GM18499 (cell line): ENCODE data around the gene LCAT.
A peak's percentile ranks its signal among the peaks of the same experiment; 100 is the strongest.
"Not testable (repeated sequence)": the region's sequence is repeated elsewhere in the genome, so short reads cannot be mapped to it uniquely, and the experiment has no call there.

Experiments used
- ATAC-seq: cut with Tn5 transposase; IDR thresholded peaks from one replicate; pipeline ENCODE4 v1.9.1; 2021; ENCODE audit warnings: moderate number of reproducible peaks; ENCODE audit not compliant: insufficient read depth, unreplicated experiment

Gene LCAT

GRCh38 chr16:67950335-67950843, 6.5 kb upstream of the LCAT start:
- no peak for ATAC-seq

- no peak for ATAC-seq
Measured at GRCh38 chr16:67949645-67950044, 5.7 kb upstream of the LCAT start.

- ATAC-seq = no peak
Measured at GRCh38 chr16:67948015-67948414, 4.1 kb upstream of the LCAT start.

DNA sequence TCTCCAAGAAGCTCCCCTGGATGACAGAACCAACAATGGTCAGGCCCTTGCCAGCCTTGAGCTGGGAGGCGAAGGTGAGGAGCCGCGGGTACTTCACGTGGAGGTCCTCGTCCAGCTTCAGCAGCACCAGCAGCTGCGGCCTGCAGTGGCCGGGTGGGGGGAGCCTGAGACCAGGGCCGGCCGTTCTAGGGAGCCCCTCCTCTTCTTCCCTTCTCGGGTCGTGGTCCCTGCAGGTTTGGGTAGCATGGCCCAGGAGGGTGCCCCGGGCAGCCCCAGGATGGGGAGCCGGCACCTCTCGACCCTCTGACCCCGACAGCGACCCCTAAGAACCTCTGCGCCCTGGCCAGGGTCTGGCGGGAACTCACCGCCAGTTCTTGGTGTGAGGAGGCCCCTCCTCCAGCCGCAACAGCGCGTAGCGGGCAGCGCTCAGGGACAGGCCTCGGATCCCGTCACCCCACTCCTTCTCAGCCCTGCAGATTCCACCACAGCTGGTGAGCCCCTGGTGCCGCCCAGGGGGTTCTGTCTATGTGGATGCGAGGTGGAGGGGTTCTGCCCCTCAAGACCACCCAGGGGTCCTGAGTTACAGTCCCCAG, 3.1 kb upstream of the LCAT start:
- no peak for ATAC-seq

DNA sequence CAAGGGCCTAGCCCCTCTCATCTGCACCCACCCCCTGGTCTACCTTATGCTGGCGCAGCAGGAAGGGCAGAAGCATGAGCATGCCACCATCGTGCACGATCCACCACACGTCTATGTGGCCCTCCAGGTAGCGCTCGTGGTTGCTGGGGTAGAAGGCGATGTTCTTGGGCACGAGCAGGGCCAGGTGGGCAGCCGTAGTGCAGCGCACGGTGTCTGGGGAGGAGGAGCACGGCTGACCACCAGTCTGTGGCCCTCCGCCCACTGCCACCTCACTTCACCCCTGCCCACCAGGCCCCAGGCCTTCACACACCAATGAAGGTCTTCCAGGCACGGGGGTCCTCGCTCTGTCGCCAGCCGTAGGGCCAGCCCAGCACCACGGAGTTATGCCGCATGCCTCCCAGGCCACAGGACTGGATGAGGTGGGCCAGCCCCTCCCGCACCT, 2.2 kb upstream of the LCAT start:
- ATAC-seq = no peak

- ATAC-seq = no peak
Measured at GRCh38 chr16:67945392-67945933, 1.5 kb upstream of the LCAT start.

GRCh38 chr16:67944690-67945391, 921 bp upstream of the LCAT start:
- no peak for ATAC-seq

DNA sequence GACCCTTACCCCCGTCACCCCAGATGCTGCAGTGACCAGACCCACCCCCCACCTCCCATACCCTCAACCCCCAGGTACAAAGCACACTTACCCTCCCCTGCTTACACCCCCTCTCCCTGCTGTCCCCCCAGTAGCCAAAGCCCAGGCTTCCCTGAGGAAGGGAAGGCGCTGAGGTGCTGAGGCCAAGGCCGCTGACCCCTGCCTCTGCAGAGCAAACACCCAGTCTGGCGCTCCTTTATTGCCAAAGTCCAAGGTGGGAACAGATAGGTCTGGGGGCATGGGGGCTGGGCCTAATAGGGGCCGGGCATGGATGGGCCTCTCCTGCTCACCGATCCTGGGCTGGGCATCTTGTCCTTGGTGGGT, 683 bp downstream of the LCAT start:
- no peak for ATAC-seq

DNA sequence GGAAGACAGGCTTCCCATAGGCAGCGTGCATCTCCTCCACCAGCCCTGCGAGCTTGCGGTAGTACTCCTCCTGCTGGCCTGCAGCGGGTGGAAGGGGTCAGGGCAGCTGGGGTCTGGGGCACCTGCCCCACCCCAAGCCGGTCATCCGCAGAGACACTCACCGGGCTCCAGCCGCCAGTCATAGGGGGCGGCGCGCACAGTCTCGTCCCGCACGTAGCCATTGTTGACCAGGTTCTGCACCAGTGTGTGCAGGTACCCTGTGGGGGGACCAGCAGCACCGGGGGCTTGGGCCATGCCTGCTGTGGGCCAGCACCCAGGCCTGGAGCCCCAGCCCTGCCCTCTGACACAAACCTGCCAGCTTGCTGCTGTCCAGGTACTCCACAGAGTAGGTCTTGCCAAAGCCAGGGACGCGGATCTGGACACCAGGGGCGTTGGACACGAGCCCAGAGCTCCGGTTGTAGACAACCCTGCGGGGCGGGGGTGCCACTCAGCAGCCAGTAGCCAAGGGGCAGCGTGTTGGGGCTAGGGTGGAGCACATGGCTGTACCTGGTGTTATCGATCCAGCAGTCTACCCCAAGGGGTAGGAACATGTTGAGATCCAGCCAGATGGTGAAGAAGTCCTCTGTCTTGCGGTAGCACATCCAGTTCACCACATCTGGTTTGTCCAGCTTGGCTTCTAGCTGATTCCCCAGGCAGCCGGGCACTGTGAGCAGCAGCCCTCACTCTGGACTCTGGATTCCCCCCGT, 1.2 kb downstream of the LCAT start:
- no peak for ATAC-seq

- ATAC-seq = no peak
Measured at GRCh38 chr16:67942200-67942509, 1.8 kb downstream of the LCAT start.

GRCh38 chr16:67941469-67942199, 2.3 kb downstream of the LCAT start:
- no peak for ATAC-seq

- ATAC-seq = no peak
Measured at GRCh38 chr16:67940446-67941089, 3.4 kb downstream of the LCAT start.

GRCh38 chr16:67939507-67940445, 4.1 kb downstream of the LCAT start:
- no peak for ATAC-seq

DNA sequence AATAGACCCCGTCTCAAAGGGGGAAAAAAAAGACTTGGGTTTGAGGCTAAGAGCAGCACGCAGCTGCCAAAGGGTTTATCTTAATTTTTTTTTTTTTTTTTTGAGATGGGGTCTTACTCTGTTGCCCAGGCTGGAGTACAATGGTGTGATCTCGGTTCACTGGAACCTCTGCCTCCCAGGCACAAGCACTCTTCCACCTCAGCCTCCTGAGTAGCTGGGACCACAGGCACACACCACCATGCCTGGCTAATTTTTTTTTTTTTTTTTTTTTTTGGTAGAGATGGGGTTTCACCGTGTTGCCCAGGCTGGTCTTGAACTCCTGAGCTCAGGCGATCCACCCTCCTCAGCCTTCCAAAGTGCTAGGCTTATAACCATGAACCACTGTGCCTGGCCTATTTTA, 6.2 kb downstream of the LCAT start:
- not testable (repeated sequence) for ATAC-seq

- ATAC-seq = no peak
Measured at GRCh38 chr16:67936880-67937605, 6.9 kb downstream of the LCAT start.

DNA sequence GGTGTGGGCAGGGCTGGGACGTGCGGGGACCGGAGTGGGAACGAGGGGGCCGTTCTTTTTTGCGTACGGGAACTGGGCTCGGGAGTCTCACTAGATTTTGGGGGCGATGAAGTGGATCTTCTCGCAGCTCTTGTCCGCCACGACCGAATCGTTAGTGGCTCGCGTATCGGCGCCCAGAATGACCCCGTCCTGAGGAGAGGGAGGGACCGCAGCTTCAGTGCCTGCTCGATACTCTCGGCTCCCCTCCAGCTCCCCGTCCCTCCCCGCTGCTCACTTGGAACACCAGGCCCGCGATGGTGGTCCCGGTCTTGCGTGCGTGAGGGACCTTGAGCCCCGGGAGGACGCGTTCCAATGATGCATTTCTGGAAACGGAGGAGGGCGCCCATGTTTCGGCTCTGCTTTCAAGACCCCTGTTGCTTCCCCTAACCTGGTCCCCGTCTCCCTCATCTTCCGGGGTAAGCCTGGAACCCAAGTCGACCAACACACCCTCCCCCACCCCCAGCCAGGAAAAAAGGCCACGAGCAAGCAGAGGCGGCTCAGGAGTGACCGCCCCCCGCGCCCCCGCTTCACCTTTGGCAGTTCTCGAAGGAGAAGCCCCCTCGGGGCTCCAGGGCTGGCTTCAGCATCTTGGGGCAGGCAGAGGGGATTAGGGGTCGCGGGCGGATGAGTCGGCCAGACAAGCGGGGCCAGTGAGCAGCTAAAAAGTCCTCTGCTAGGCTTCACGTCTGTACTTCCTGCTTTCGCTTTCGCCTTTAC, 7.6 kb downstream of the LCAT start, which contains the start of gene PSMB10:
Gene PSMB10 (minus strand): TSS at position 727 of the 756 bp plus-strand sequence. CDS start 101 bp downstream, at position 626.
- ATAC-seq = no peak

DNA sequence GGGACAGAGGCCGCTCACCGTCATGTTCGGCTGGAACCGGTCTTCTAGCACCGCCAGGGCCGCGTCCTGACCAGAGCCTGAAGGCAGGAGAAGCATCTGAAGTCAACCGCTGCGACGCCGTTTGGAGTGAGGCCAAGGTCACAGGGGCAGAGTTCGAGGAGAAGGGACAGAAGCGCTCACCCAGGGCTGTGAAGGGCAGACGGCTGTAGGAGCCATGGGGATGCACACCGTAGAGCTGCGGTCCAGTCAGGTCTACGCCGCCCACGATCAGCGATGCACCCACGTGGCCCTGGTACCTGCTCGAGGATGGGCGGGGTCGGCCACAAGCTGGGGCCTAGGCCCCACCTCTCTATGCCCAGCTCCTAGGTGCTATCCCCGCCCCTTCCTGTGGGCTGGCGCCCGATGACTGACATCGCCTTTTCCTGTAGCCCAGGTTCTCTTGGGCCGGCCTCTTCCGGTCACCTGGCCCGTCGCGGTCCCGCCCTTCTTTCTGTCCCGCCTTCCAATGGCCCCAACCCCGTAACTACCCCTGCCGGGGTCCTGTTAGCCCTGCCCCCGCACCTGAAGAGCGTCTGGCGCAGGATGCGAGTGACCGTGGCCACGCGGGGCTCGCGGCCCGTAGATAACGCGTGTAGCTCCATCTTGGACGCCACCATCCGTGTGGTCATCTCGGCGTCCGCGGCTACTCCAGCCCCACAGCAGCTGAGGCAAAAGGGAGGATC, 8.4 kb downstream of the LCAT start:
- ATAC-seq = peak; percentile 51
